GM21360 (cell line): ENCODE data around the gene COQ8B.

Experiments used
- ATAC-seq: cut with Tn5 transposase; IDR thresholded peaks from one replicate; pipeline ENCODE4 v1.9.1; 2021; ENCODE audit warnings: mild to moderate bottlenecking, moderate library complexity; ENCODE audit not compliant: unreplicated experiment

The COQ8B gene

GRCh38 chr19:40642051-40642706 lies 74.5 kb downstream of the COQ8B start:
- no peak for ATAC-seq
